ENCODE data around the gene COL5A3.

GRCh38 chr19:10007371-10008183 is 2.7 kb downstream of the COL5A3 start:
- TF ChIP-seq CTCF (IDR thresholded peaks at IDR 0.05) (no peak), POLR2A (IDR thresholded peaks at IDR 0.05) (no peak), EP300 (IDR thresholded peaks at IDR 0.05) (no peak)
